HG03378 (cell line): ENCODE data around the gene GAD1.

ENCODE experiments used
- ATAC-seq: cut with Tn5 transposase; IDR thresholded peaks from one replicate; pipeline ENCODE4 v1.9.1; 2021; ENCODE audit warnings: mild to moderate bottlenecking, moderate library complexity; ENCODE audit not compliant: unreplicated experiment

The GAD1 gene

DNA sequence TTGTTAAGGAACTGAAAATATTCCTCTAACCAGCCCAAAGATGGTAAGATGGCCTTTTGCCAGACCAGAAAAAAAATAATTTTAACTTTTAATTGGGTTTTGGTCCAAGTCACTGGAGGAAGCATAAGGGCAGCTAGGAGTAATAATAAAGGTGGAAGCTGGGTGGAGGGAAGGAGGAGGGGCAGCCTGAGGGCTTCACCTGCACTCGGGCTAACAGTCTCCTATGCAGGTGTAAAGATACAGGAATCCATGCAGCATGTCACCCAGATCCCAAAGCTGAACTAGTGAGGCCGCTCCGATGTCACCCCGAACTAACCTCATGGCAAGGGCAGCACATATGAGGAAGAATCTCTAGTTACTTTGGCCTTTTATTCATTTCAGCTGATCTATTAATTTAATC is 75.2 kb downstream of the GAD1 start:
- ATAC-seq: no peak

DNA sequence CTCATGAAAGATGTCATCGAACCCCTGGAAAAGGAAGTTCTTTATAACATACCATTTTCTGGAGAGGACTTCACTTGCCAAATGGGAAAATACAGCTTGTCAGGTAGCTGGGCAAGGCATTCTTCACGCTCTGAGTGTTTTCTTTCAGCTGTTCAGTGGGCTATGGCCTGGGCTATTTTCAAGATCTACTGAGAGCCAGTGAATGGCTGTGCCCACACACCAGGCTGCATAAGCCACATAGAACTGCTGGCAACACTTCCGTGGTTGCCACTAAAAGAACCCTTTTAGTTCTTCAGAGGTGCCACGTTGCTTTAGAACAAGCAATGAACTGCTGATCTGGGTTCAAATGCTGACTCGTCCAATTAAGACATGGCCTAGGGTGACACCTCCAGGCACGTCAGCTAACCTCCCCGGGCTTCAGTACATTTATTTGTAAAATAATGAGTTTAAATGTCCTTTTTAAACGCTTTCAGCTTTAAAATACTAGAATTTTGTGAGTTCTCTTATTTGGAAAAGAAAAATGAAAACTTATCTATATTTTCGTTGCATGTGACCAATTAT is 75.8 kb downstream of the GAD1 start:
- no peak for ATAC-seq

DNA sequence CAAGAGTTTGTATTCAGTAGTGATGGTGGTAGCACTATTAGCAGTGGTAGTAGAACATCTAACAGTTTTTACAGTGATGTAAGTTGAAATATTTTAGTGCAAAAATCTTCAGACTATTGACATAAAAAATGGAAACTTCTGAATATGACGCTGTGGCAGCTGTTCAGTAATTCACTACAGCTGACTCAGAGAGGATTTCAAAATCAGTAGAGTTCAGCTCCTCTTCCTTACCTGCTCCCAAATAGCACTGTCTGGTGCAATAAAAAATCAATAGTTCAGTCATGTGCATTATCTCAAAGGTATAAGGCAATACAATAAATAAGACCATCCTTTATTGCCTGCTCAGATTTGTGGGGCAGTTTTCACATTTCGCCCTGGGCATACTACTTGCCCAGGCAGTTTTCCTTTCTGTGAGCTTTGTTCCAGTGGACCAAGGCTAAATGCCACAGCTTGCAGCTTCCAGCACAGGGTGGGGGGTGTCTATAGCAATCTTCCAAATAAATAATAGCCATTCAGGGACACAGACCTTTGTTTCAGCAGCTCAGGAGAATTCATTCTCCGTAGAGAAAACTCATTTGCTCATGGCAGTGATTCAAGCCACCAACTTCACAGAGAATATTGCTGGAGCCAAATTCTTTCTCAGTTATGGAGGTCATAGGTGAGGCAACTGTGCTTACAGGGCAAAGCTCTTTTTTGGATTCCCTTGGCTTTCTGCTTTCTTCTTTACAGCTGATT is 78.5 kb downstream of the GAD1 start:
- ATAC-seq: no peak

DNA sequence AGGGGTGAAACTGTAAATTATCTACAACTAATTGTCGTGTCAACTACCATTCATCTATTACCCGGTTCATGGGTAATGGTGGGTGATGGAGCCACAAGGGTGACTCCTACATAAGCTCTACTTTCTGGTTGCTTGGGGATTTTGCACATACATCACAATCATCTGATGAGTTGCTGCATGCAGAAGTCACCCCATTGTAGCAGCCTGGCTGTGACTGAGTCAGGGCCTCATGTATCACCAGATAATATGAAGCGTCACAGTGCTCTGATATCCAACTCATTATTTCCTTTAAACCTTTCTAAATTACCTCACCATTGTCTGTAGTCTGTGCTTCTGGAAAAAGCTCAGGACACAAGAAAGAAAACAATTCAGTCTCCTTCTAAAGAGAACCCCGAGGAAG is 79.9 kb downstream of the GAD1 start:
- ATAC-seq: no peak

DNA sequence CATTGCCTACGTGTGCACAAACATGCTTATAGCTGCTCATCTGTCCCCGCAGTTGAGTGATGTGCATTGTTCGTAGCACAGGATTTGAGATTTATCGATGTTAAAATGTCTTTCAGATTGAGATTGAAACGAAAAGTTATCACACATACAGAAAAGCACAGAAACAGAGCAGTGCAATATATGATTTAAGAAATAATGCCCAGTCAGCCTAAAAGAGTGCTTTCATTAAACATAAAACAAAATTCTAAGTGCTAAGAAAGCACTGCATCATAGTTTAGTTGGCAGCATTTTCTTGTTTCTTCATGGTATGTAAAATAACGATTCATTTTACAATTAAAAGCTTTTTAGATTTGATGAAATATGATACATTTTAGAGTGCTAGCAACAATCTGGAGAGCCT is 80.4 kb downstream of the GAD1 start:
- ATAC-seq: no peak

DNA sequence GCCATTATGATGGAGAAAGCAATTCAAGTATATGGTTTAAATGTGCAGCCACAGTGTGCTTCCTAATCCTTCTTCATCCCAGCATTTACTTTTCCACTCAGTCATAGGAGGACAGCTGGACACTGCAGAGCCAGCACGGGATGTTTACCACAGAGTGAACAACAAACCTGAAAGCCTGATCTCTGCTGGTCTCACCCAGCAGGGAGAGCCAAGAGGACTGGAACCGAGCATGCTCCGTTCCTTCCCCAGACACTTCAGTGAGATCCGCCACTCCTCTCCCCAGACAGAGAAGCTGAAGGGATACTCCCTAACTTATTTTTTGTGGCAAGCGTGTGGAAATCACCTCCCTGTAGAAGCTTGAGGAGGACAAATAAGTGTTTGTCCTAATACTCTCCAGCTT is 89.2 kb downstream of the GAD1 start:
- no peak for ATAC-seq
